Rectal smooth muscle tissue (tissue), 1 donor: ENCODE results near the gene FGF14.

Source experiments
- H3K27ac ChIP-seq: one replicate; pipeline ENCODE4 v1.7.0; 2013; ENCODE audit warnings: low read depth, low read length, inconsistent platforms
- H3K27me3 ChIP-seq: one replicate; pipeline ENCODE4 v1.7.0; 2013; ENCODE audit warnings: low read length; ENCODE audit not compliant: control insufficient read depth, insufficient read depth
- H3K36me3 ChIP-seq: one replicate; pipeline ENCODE4 v1.7.0; 2013; ENCODE audit warnings: low read length; ENCODE audit not compliant: control insufficient read depth, insufficient read depth
- H3K4me1 ChIP-seq: one replicate; pipeline ENCODE4 v1.7.0; 2013; ENCODE audit warnings: low read length; ENCODE audit not compliant: control insufficient read depth, insufficient read depth
- H3K4me3 ChIP-seq: one replicate; pipeline ENCODE4 v1.7.0; 2013; ENCODE audit warnings: low read length
- H3K9ac ChIP-seq: one replicate; pipeline ENCODE4 v1.7.0; 2013; ENCODE audit warnings: low read length

The FGF14 gene

DNA sequence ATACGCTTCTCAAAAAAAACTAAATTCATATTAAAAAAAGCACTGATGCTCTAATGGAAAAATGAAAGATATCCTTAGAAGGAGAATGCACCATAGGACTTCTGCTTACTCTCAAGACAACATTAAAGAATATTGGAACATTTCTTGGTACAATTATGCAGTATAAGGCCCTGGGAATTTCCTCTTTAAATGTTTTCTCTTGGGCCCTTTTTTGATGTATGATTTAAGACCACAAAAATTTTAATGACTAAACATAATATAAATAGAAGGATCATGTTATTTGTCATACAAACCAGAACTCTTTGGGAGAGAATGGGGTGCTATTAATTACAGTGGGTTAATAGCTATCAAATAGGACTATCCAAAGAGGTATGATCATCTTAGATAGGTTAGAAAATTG is 403.7 kb downstream of the FGF14 start:
- H3K4me3 ChIP-seq = no peak overlapping the region
- peaks cover 8% of the 10 kb centered on the region for H3K4me1 ChIP-seq
- no peaks in the 10 kb centered on the region for H3K36me3 ChIP-seq
- no peak overlapping the region for H3K9ac ChIP-seq
- no peak overlapping the region for H3K27ac ChIP-seq
- H3K27me3 ChIP-seq = no peaks in the 10 kb centered on the region

DNA sequence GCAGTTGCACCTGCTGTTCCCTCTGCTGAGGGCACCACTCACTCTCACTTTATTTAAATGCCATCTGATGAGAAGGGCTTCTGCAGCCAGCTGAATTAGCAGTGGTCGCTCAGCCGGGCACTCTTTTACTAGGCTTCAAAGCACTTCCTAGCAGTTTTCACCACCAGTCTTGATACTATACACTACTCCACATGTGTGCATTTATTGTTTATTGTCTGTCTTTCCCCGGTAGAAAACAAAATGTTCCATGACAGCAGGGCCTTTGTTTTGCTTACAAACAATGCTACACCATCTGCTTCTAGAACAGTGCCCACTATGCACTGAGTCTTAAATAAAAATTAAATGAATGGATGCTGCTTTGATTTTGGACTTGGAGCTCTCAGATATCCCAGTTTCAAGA is 404.9 kb downstream of the FGF14 start:
- no peak overlapping the region for H3K4me3 ChIP-seq
- H3K27me3 ChIP-seq = no peaks in the 10 kb centered on the region
- H3K36me3 ChIP-seq = no peaks in the 10 kb centered on the region
- H3K4me1 ChIP-seq = peaks cover 5% of the 10 kb centered on the region
- no peak overlapping the region for H3K9ac ChIP-seq
- H3K27ac ChIP-seq = no peak overlapping the region

DNA sequence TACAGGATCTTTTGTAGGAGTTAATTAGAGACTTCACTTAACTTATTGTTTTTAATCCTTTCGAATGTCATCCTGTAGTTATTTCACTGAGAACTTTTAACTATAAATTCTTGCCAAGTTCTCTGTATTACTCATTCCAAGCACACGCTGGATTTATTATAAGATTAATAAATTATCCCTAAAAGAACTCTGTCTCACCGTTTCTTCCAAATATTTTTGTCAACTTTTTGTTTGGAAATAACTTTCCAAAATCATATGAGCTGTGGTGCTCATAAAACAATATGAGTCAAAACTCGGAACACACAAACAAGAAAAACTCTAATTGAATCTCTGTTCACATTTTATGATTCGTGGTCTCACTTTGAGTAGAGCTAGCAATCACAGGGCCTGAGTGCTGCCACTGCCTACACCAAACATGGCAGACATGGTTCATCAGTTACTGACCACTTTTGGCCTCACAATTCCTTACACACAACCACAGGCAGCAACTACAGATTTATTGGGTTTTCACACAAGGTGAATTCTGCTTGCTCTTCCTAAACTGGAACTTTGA is 412.0 kb downstream of the FGF14 start:
- Histone ChIP-seq H3K4me3 (no peak overlapping the region), H3K36me3 (no peaks in the 10 kb centered on the region), H3K27ac (no peak overlapping the region), H3K4me1 (no peaks in the 10 kb centered on the region), H3K9ac (no peak overlapping the region), H3K27me3 (no peaks in the 10 kb centered on the region)

DNA sequence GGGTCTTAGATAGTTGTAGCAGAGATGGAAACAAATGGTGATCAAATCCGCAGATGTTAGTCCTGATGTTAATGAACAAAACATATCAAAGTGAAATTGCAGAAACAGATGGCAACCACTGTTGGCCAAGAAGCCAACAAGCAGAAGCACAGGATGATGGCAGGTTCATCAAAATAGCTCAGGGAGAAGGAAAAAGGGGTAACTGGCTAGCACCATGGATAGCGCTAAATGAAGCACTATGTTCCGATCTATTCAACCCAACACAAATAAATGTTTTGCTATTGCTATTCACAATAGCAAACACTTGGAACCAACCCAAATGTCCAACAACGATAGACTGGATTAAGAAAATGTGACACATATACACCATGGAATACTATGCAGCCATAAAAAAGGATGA is 413.7 kb downstream of the FGF14 start:
- H3K4me3 ChIP-seq = no peak overlapping the region

DNA sequence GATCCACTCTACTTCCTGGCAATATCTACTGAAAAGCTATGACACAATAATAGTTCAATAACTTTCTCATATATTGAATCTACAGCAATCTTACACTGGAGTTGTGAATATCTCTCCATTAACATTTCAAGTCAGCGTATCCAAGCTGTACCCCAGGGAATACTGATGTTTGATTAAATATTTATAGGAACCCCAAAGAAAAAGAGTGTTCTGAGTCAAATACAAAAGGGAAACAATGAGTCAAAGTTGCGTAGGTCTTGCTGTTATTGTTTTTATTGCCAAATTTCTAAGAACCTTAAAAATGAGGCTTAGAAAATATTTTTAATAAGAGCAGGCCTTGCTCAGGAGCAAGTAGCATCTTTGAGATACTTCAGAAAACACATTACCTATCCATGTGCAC is 415.5 kb downstream of the FGF14 start:
- Histone ChIP-seq H3K4me3 (no peak overlapping the region), H3K9ac (no peak overlapping the region), H3K27me3 (no peaks in the 10 kb centered on the region), H3K4me1 (no peaks in the 10 kb centered on the region), H3K36me3 (no peaks in the 10 kb centered on the region), H3K27ac (no peak overlapping the region)

More for the DNA sequence above, 413.7 kb downstream of the FGF14 start:
- H3K27me3 ChIP-seq = no peaks in the 10 kb centered on the region
- no peak overlapping the region for H3K9ac ChIP-seq
- H3K36me3 ChIP-seq = no peaks in the 10 kb centered on the region
- H3K4me1 ChIP-seq = no peaks in the 10 kb centered on the region
- no peak overlapping the region for H3K27ac ChIP-seq

DNA sequence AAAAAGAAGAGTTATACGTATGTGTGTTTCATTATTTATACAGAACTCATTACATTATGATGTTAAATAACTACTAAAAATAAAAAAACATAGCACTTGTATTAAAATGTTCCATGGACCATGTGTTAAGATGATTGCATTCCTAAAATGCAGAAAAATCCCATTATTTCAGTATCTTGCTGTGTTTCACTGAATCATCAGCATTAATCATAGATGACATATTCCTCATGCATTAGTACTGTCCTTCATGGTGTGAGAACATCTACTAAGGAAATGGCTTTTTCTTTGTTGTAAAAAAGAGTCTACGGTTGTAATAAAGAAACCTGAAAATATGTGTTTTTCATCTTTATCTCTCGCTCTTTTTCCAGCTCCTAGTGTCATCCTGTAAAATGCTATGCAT is 416.5 kb downstream of the FGF14 start:
- no peaks in the 10 kb centered on the region for H3K4me1 ChIP-seq
- H3K27me3 ChIP-seq = no peaks in the 10 kb centered on the region
- no peaks in the 10 kb centered on the region for H3K36me3 ChIP-seq
- H3K9ac ChIP-seq = no peak overlapping the region
- no peak overlapping the region for H3K4me3 ChIP-seq
- H3K27ac ChIP-seq = no peak overlapping the region

DNA sequence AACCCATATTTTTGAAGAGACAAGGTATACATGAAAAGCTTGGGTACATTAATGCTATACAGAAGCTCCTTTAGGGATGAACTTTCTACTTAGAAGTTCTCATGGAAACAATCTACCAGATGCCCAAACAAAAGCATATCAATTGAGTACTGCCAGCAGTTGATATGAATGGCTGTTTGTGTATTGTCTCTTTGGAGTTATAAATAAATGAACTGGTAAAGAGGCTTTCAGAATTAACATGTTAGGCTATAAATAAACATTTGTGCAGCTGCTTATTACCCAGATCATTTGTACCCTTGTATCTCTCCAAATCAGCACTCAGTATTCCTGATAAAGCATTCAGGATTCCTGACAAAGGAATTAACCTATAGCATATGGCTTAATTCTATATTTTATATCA is 418.9 kb downstream of the FGF14 start:
- Histone ChIP-seq H3K27me3 (no peaks in the 10 kb centered on the region), H3K4me3 (no peak overlapping the region), H3K27ac (no peak overlapping the region), H3K9ac (no peak overlapping the region), H3K4me1 (no peaks in the 10 kb centered on the region), H3K36me3 (no peaks in the 10 kb centered on the region)

DNA sequence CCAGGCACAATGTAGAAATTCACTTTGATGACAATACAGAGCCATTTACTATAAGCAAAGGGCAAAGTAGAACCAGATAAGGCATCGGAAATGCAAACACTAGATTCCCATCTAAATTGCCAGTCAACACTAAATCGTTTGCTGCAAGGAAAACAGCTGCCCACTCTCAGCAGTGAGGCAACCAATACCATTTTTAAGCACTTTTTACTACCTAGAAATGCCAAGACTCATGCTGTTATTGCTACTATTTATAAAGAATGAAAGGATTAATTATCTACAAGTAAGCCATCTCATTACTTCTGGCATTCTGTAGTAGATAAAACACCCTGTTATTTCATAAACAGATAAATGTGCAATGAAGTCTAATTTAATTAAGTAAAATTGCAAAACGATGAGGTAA is 422.0 kb downstream of the FGF14 start:
- H3K9ac ChIP-seq = no peak overlapping the region
- H3K36me3 ChIP-seq = no peaks in the 10 kb centered on the region
- no peaks in the 10 kb centered on the region for H3K27me3 ChIP-seq
- no peaks in the 10 kb centered on the region for H3K4me1 ChIP-seq
- H3K4me3 ChIP-seq = no peak overlapping the region
- H3K27ac ChIP-seq = no peak overlapping the region

DNA sequence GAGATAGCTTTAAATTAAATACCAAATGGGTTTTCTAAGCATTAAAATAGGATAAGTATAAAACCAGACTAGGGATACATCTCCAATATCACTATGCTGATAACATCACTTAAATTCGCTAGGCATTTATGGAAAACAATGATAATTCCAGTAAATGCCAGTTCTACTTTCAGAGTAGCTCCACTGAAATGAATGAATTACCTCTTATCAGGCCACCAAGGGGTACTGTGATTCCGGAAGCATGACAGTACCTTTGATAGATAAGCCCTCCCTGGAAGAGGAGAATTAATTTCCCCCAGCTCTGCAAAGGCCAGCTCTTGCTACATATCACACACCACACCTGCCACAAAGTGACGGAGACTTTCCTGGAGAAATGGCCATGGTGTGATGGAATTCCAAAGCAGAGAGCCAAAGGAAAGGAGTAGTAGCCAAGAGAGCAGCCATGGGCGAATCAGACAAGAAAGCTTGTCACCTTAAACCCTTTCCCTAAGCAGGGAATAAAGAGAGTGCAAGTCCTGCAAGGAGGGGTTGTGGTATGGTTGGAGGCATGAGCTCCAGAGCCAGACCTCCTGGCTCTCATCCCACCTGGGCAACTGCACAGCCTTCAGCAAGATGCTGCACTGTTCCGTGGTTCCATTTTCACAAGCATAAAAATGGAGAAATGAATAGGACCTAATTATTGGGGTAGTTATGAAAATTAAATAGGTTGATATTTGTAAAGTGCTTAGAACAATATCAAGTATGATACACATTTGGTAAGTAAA is 423.1 kb downstream of the FGF14 start:
- no peaks in the 10 kb centered on the region for H3K4me1 ChIP-seq
- H3K27ac ChIP-seq = no peak overlapping the region
- H3K4me3 ChIP-seq = no peak overlapping the region

DNA sequence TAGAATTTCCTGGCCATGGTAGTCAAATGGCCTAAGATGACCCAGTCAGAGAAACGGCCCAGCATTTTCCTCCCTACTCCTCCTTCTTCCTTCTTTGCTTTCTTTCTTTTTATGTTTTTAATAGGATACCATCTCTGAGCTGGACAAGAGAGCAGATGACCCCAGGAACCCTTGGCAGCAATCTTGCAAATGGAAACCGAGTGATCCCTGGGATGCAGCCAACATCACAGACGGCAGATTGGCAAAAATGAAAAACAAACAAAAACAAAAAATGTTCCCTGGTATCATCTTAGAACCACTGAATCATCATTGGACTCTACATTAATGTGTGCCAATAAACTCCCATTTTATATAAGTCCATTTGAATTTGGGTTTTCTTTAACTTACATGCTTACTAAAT is 424.4 kb downstream of the FGF14 start:
- Histone ChIP-seq H3K4me3 (no peak overlapping the region), H3K9ac (no peak overlapping the region), H3K27ac (no peak overlapping the region), H3K4me1 (no peaks in the 10 kb centered on the region), H3K36me3 (no peaks in the 10 kb centered on the region), H3K27me3 (no peaks in the 10 kb centered on the region)

More for the DNA sequence above, 423.1 kb downstream of the FGF14 start:
- no peaks in the 10 kb centered on the region for H3K36me3 ChIP-seq
- H3K27me3 ChIP-seq = no peaks in the 10 kb centered on the region
- no peak overlapping the region for H3K9ac ChIP-seq

DNA sequence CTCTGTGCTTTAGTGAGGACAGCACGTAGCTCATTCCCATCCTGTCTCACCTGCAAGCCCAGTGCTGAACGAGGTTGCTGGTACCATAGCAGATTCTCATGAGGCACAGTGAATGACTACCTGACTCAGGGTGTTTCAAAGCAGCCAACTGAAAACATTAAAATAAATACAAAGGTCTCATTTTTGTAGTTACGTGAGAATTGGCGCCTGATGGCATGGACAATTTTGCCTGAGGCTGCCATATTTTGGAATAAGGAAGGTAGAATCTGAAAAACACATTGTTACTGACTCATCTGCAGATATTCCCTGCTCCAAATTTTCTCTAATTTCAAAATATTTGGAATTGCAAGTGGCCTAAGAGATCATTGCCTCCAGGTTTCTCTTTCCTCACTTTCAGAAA is 429.7 kb downstream of the FGF14 start:
- H3K4me3 ChIP-seq = no peak overlapping the region
- no peak overlapping the region for H3K27ac ChIP-seq
- no peak overlapping the region for H3K9ac ChIP-seq
- no peaks in the 10 kb centered on the region for H3K4me1 ChIP-seq
- no peaks in the 10 kb centered on the region for H3K27me3 ChIP-seq
- H3K36me3 ChIP-seq = no peaks in the 10 kb centered on the region

DNA sequence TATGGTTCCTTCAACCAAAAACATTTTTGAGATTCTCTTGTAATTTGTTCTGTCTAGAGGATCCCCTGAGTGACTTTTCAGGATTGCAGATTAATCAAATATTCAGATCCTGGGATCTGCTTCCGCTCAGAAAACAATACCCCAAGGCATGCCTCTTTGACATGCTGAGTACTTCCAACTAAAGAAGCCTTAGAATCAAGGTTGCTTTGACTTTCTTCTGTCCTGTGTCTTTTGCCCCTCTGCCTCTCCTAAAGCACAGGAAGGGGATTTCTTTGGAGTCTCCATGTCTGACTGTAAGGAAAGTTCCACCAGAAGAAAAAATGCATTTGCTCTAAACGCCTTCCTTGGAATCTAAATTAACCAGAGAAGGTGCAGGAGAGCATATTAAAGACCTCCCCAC is 431.5 kb downstream of the FGF14 start:
- Histone ChIP-seq H3K4me3 (no peak overlapping the region), H3K36me3 (no peaks in the 10 kb centered on the region), H3K9ac (no peak overlapping the region), H3K4me1 (no peaks in the 10 kb centered on the region), H3K27me3 (no peaks in the 10 kb centered on the region), H3K27ac (no peak overlapping the region)

DNA sequence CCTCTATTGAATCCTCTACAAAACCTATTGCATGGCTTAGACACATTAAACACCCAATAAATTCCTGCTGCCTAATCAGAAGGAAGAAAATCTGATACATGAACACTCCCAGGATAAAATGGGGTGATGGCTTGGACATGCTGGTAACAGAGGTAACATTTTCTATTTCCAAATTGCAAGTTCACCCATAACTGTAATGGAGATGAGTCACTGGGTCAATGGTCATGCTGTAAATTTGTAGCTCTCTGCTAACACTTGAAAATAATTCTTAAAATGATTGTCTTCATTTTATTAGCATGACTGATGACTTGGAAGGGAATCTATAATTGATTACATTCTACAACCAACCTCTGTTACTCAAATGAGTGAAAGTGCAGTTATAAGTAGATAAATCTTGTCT is 434.1 kb downstream of the FGF14 start:
- H3K27ac ChIP-seq = no peak overlapping the region
- H3K4me1 ChIP-seq = no peaks in the 10 kb centered on the region
- no peak overlapping the region for H3K9ac ChIP-seq
- no peaks in the 10 kb centered on the region for H3K36me3 ChIP-seq
- no peak overlapping the region for H3K4me3 ChIP-seq
- no peaks in the 10 kb centered on the region for H3K27me3 ChIP-seq
